Measurements from ENCODE around the gene PITPNM2. TPM values are rescaled to one million over a fixed set of nuclear protein-coding genes. Genes with fewer than 3 reads are reported as not detected.

PITPNM2 gene
- total and polyA plus RNA-seq, 2 experiments from 2014 or later = 0.82 to 3.0 TPM

GRCh38 chr12:123180171-123180570, 29.3 kb upstream of the PITPNM2 start:
- no peaks in the 10 kb centered on the region for H3K4me1 ChIP-seq (ENCODE audit: insufficient read depth)
- no peak overlapping the region for H3K27ac ChIP-seq (ENCODE audit: low read depth)
- no peak overlapping the region for H3K4me3 ChIP-seq
- H3K4me2 ChIP-seq = no peak overlapping the region
- no peaks in the 10 kb centered on the region for H3K79me2 ChIP-seq (replicated peaks; ENCODE audit: insufficient read depth)
- no peaks in the 10 kb centered on the region for H3K27me3 ChIP-seq (ENCODE audit: insufficient read depth)
- ATAC-seq = no peak
- no peak overlapping the region for H3K4me3 Mint-ChIP-seq
- H2AFZ ChIP-seq = no peak overlapping the region
- DNase-seq (ENCODE audit: low spot score) = no peak
- H3K27me3 Mint-ChIP-seq (ENCODE audit: insufficient read depth, low read depth, poor library complexity) = no peaks in the 10 kb centered on the region
- TF ChIP-seq NANOG (IDR thresholded peaks at IDR 0.05; ENCODE audit: borderline replicate concordance) (no peak), JUNB (IDR thresholded peaks at IDR 0.05; ENCODE audit: unreplicated experiment) (no peak), ZNF462 (CRISPR knock-in tag; IDR thresholded peaks at IDR 0.05) (no peak), STAT1 (IDR thresholded peaks at IDR 0.05; ENCODE audit: unreplicated experiment) (no peak), EZH2 (IDR thresholded peaks at IDR 0.05; ENCODE audit: low read depth, unreplicated experiment) (no peak), CREB1 (CRISPR knock-in tag; IDR thresholded peaks at IDR 0.05; ENCODE audit: low read depth) (no peak), ZNF114 (CRISPR knock-in tag; IDR thresholded peaks at IDR 0.05) (no peak)
- TF ChIP-seq, protein P1, sequence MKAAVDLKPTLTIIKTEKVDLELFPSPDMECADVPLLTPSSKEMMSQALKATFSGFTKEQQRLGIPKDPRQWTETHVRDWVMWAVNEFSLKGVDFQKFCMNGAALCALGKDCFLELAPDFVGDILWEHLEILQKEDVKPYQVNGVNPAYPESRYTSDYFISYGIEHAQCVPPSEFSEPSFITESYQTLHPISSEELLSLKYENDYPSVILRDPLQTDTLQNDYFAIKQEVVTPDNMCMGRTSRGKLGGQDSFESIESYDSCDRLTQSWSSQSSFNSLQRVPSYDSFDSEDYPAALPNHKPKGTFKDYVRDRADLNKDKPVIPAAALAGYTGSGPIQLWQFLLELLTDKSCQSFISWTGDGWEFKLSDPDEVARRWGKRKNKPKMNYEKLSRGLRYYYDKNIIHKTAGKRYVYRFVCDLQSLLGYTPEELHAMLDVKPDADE (IDR thresholded peaks at IDR 0.05) = no peak
- TF ChIP-seq, protein P2, sequence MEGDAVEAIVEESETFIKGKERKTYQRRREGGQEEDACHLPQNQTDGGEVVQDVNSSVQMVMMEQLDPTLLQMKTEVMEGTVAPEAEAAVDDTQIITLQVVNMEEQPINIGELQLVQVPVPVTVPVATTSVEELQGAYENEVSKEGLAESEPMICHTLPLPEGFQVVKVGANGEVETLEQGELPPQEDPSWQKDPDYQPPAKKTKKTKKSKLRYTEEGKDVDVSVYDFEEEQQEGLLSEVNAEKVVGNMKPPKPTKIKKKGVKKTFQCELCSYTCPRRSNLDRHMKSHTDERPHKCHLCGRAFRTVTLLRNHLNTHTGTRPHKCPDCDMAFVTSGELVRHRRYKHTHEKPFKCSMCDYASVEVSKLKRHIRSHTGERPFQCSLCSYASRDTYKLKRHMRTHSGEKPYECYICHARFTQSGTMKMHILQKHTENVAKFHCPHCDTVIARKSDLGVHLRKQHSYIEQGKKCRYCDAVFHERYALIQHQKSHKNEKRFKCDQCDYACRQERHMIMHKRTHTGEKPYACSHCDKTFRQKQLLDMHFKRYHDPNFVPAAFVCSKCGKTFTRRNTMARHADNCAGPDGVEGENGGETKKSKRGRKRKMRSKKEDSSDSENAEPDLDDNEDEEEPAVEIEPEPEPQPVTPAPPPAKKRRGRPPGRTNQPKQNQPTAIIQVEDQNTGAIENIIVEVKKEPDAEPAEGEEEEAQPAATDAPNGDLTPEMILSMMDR (conservative IDR thresholded peaks at IDR 0.05; ENCODE audit: low read depth in 2 of 2) = no peak
- TF ChIP-seq, protein P3, sequence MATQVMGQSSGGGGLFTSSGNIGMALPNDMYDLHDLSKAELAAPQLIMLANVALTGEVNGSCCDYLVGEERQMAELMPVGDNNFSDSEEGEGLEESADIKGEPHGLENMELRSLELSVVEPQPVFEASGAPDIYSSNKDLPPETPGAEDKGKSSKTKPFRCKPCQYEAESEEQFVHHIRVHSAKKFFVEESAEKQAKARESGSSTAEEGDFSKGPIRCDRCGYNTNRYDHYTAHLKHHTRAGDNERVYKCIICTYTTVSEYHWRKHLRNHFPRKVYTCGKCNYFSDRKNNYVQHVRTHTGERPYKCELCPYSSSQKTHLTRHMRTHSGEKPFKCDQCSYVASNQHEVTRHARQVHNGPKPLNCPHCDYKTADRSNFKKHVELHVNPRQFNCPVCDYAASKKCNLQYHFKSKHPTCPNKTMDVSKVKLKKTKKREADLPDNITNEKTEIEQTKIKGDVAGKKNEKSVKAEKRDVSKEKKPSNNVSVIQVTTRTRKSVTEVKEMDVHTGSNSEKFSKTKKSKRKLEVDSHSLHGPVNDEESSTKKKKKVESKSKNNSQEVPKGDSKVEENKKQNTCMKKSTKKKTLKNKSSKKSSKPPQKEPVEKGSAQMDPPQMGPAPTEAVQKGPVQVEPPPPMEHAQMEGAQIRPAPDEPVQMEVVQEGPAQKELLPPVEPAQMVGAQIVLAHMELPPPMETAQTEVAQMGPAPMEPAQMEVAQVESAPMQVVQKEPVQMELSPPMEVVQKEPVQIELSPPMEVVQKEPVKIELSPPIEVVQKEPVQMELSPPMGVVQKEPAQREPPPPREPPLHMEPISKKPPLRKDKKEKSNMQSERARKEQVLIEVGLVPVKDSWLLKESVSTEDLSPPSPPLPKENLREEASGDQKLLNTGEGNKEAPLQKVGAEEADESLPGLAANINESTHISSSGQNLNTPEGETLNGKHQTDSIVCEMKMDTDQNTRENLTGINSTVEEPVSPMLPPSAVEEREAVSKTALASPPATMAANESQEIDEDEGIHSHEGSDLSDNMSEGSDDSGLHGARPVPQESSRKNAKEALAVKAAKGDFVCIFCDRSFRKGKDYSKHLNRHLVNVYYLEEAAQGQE (IDR thresholded peaks at IDR 0.05; ENCODE audit: unreplicated experiment) = no peak
- H3K9me3 Mint-ChIP-seq = no peaks in the 10 kb centered on the region
- H3K36me3 ChIP-seq (ENCODE audit: insufficient read depth) = peaks cover 23% of the 10 kb centered on the region
- H3K9me2 ChIP-seq (ENCODE audit: insufficient read depth) = no peaks in the 10 kb centered on the region
- H3K27ac Mint-ChIP-seq = no peak overlapping the region
- no peaks in the 10 kb centered on the region for H3F3A ChIP-seq (replicated peaks; ENCODE audit: low read depth)
- no peaks in the 10 kb centered on the region for H3K4me1 Mint-ChIP-seq
- peaks cover 7% of the 10 kb centered on the region; the same call in 1 of the 2 replicates for H4K20me1 ChIP-seq (replicated peaks; ENCODE audit: insufficient read depth)
- H3K36me3 Mint-ChIP-seq (ENCODE audit: low read depth) = peaks cover 42% of the 10 kb centered on the region

Data from GM23338 (cell line).